Breast epithelium (tissue), 4 donors: Measurements from ENCODE around the gene DCN. TPM values are rescaled to one million over a fixed set of nuclear protein-coding genes. Genes with fewer than 3 reads are reported as not detected.

Source experiments
- DNase-seq, 2 donors: peaks; one replicate each; pipeline ENCODE4 v3.0.0-alpha.2; 2019; ENCODE audit warnings: low spot score in 2 of 2
- H3K27ac ChIP-seq, 2 donors: fragments of 200-600 bp; sonication (generic) in 1 of 2; one replicate each; pipeline ENCODE4 v1.5.1; 2016 to 2019; ENCODE audit warnings: mild to moderate bottlenecking in 1 of 2
- H3K27me3 ChIP-seq, 2 donors: fragments of 200-600 bp; sonication (generic) in 1 of 2; one replicate each; pipeline versions ENCODE4 v1.5.1 to v1.6.0; 2017 to 2019; ENCODE audit warnings: control low read depth in 1 of 2, mild to moderate bottlenecking in 1 of 2
- H3K36me3 ChIP-seq: fragments of 200-600 bp; one replicate; pipeline ENCODE4 v1.5.1; 2019
- H3K4me1 ChIP-seq, 2 donors: fragments of 200-600 bp; sonication (generic); one replicate each; pipeline ENCODE4 v1.5.1; 2016 to 2019; ENCODE audit warnings: control low read depth in 1 of 2
- H3K4me3 ChIP-seq, 3 donors: fragments of 200-600 bp; sonication (generic); 1 replicate in 2 of 3; 2 replicates in 1 of 3; pipeline ENCODE4 v1.5.1; 2016 to 2019; ENCODE audit warnings: mild to moderate bottlenecking in 3 of 3, moderate library complexity in 2 of 3
- H3K9me3 ChIP-seq, 2 donors: fragments of 200-600 bp; sonication (generic) in 1 of 2; one replicate each; pipeline ENCODE4 v1.5.1; 2016 to 2019; ENCODE audit warnings: control low read depth in 1 of 2
- POLR2A ChIP-seq: fragments of 450-650 bp; IDR thresholded peaks from one replicate; pipeline ENCODE4 v1.6.1; 2016; ENCODE audit warnings: antibody characterized with exemption, mild to moderate bottlenecking, moderate library complexity
- POLR2AphosphoS5 ChIP-seq, 3 donors: sonication (generic); formaldehyde crosslinking; IDR thresholded peaks; one replicate each; pipeline ENCODE4 v1.6.1; 2017; ENCODE audit warnings: antibody characterized with exemption in 3 of 3
- intact Hi-C: fragments of 100-400 bp; cut with DNase I; formaldehyde crosslinking; loops from one replicate; pipeline ENCODE4 v1.15.1; 2023; ENCODE audit warnings: low total_unique reads
- total RNA-seq, 3 donors: library from RNA; depleted of rRNA; stranded (reverse); fragments of >200 nt; gene quantifications; one replicate each; pipeline ENCODE4 v1.1.0, GENCODE V29; 2016
- TF ChIP-seq, protein P1 (sequence below), 3 donors: fragments of 450-650 bp; IDR thresholded peaks; one replicate each; pipeline ENCODE4 v1.5.1; 2016 to 2017; ENCODE audit warnings: antibody characterized with exemption in 3 of 3, mild to moderate bottlenecking in 3 of 3, moderate library complexity in 3 of 3

The DCN gene
- total RNA-seq, 3 donors from 2014 or later, result 1,081 to 4,374 (median 1,702) TPM

DNA sequence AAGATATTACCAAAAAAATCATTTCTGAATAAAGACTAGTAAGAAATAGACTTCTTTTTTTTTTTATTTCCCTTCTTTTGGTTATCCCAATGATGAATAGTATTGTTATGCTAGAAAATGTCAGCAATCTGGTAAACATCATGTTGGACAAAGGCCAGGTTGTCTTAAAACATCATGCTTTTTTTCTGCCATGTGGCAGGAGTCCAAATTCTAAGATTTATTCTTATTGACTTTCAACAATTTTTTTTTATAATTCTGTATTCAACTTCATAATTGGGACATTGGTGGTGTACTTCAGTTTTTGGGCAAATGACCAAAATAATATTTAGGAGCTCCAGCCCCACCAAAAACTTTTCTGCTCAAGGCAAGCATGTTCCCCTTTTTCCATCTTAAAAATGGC, 10.5 kb downstream of the DCN start:
- Histone ChIP-seq H3K27me3 (no peaks in the 10 kb centered on the region), H3K27ac (no peak overlapping the region), H3K36me3 (no peaks in the 10 kb centered on the region), H3K4me1 (no peaks in the 10 kb centered on the region), H3K4me3 (peak overlapping the region in 2 of 3 donors; percentile 16 to 53), H3K9me3 (no peaks in the 10 kb centered on the region)
- no peak for TF ChIP-seq POLR2AphosphoS5 (IDR thresholded peaks at IDR 0.05)
- no peak for DNase-seq
- intact Hi-C loops, result no loop called here

- no peaks in the 10 kb centered on the region for H3K4me1 ChIP-seq
- H3K36me3 ChIP-seq, result no peaks in the 10 kb centered on the region
- intact Hi-C loops, result no loop called here
- H3K9me3 ChIP-seq, result no peaks in the 10 kb centered on the region
- DNase-seq, result no peak
- peak overlapping the region in 2 of 3 donors; percentile 30 to 53 for H3K4me3 ChIP-seq
- H3K27ac ChIP-seq, result peak overlapping the region in 1 of 2 donors; percentile 40
- TF ChIP-seq POLR2AphosphoS5 (IDR thresholded peaks at IDR 0.05) (no peak), POLR2A (no peak)
- TF ChIP-seq, protein P1, sequence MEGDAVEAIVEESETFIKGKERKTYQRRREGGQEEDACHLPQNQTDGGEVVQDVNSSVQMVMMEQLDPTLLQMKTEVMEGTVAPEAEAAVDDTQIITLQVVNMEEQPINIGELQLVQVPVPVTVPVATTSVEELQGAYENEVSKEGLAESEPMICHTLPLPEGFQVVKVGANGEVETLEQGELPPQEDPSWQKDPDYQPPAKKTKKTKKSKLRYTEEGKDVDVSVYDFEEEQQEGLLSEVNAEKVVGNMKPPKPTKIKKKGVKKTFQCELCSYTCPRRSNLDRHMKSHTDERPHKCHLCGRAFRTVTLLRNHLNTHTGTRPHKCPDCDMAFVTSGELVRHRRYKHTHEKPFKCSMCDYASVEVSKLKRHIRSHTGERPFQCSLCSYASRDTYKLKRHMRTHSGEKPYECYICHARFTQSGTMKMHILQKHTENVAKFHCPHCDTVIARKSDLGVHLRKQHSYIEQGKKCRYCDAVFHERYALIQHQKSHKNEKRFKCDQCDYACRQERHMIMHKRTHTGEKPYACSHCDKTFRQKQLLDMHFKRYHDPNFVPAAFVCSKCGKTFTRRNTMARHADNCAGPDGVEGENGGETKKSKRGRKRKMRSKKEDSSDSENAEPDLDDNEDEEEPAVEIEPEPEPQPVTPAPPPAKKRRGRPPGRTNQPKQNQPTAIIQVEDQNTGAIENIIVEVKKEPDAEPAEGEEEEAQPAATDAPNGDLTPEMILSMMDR (IDR thresholded peaks at IDR 0.05), result no peak
- no peaks in the 10 kb centered on the region for H3K27me3 ChIP-seq
Observed at GRCh38 chr12:91171476-91171875, 11.1 kb downstream of the DCN start.

DNA sequence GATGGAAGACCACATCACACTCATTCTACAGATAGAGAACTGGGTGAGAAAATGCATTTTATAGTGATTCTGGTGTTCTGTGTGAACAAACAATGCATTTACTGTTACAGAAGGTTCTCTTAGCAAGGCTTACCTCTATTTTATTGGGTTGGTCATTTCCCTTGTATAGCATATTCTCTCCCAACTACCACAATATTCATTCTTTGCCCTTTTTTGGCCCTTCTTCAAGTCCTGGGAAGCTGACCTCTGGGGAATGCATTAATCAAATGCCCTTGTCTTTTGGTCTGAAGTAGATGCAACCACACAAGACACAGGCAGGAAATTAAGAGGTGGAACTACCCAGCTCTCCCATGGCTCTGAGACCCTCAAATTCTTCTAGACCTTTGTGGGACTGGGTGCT, 19.5 kb downstream of the DCN start:
- Histone ChIP-seq H3K4me3 (no peak overlapping the region), H3K36me3 (no peaks in the 10 kb centered on the region), H3K27ac (no peak overlapping the region), H3K9me3 (no peaks in the 10 kb centered on the region), H3K27me3 (no peaks in the 10 kb centered on the region), H3K4me1 (no peaks in the 10 kb centered on the region)
- DNase-seq, result no peak
- intact Hi-C loops, result no loop called here
- TF ChIP-seq, protein P1 (IDR thresholded peaks at IDR 0.05), result no peak
- TF ChIP-seq POLR2A, result no peak
- TF ChIP-seq POLR2AphosphoS5 (IDR thresholded peaks at IDR 0.05), result no peak

- Histone ChIP-seq H3K36me3 (no peaks in the 10 kb centered on the region), H3K4me3 (no peak overlapping the region), H3K27ac (no peak overlapping the region), H3K27me3 (no peaks in the 10 kb centered on the region), H3K4me1 (no peaks in the 10 kb centered on the region), H3K9me3 (no peaks in the 10 kb centered on the region)
- no peak for TF ChIP-seq POLR2A
- no peak for TF ChIP-seq POLR2AphosphoS5 (IDR thresholded peaks at IDR 0.05)
- TF ChIP-seq, protein P1 (IDR thresholded peaks at IDR 0.05), result no peak
- intact Hi-C loops, result no loop called here
- no peak for DNase-seq
Observed at GRCh38 chr12:91161009-91161408, 21.6 kb downstream of the DCN start.

DNA sequence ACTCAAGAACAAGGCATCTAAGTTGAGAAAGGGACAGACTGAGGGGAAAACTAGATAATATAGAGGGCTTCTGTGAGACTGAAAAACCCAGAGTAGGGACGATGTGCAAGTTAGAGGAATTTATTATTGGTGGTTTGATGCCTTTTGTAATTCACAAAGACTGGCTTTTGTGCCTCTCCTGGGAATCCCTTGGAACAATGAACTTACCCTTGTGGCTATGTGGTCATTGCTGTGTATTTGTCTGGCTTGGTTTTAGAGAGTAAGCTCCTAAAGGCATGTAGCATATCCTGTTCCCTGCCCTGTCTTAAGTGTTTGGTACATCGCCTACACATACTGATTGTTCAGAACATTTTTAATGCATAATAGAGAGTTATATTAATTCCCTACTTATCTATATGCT, 26.6 kb downstream of the DCN start:
- DNase-seq, result no peak
- TF ChIP-seq, protein P1 (IDR thresholded peaks at IDR 0.05), result no peak
- no peak for TF ChIP-seq POLR2A
- no peaks in the 10 kb centered on the region for H3K27me3 ChIP-seq
- H3K36me3 ChIP-seq, result no peaks in the 10 kb centered on the region
- H3K4me3 ChIP-seq, result no peak overlapping the region
- no peaks in the 10 kb centered on the region for H3K4me1 ChIP-seq
- no peaks in the 10 kb centered on the region for H3K9me3 ChIP-seq
- H3K27ac ChIP-seq, result peak overlapping the region in 1 of 2 donors; percentile 22
- intact Hi-C loops, result no loop called here

GRCh38 chr12:91154131-91154530, 28.5 kb downstream of the DCN start:
- TF ChIP-seq POLR2AphosphoS5 (IDR thresholded peaks at IDR 0.05) (no peak), POLR2A (no peak)
- TF ChIP-seq, protein P1 (IDR thresholded peaks at IDR 0.05), result no peak
- H3K4me3 ChIP-seq, result no peak overlapping the region
- H3K27ac ChIP-seq, result no peak overlapping the region
- H3K4me1 ChIP-seq, result no peaks in the 10 kb centered on the region
- DNase-seq, result no peak
- H3K27me3 ChIP-seq, result no peaks in the 10 kb centered on the region
- intact Hi-C loops, result no loop called here
- H3K36me3 ChIP-seq, result no peaks in the 10 kb centered on the region
- H3K9me3 ChIP-seq, result no peaks in the 10 kb centered on the region
